GM12878 (cell line): ENCODE results near the gene IZUMO1. TPM values are rescaled to one million over a fixed set of nuclear protein-coding genes. Genes with fewer than 3 reads are reported as not detected.

Experiments used
- JUNB ChIP-seq: IDR thresholded peaks from 2 replicates; pipeline ENCODE4 v1.6.1; 2016; ENCODE audit warnings: antibody characterized with exemption, mild to moderate bottlenecking
- MEF2A ChIP-seq: IDR thresholded peaks from 2 replicates; pipeline ENCODE4 v1.6.1; 2011; ENCODE audit warnings: low read depth, mild to moderate bottlenecking, low read length, moderate library complexity; ENCODE audit not compliant: insufficient read depth
- SIX5 ChIP-seq: IDR thresholded peaks from 2 replicates; pipeline ENCODE4 v1.6.1; 2011; ENCODE audit warnings: mild to moderate bottlenecking, low read depth, low read length, moderate library complexity; ENCODE audit not compliant: severe bottlenecking
- SMAD1 ChIP-seq: fragments of 450-650 bp; IDR thresholded peaks from 2 replicates; pipeline ENCODE4 v1.6.1; 2018; ENCODE audit warnings: mild to moderate bottlenecking, low read depth; ENCODE audit not compliant: partially characterized antibody
- STAT1 ChIP-seq: fragments of 450-650 bp; conservative IDR thresholded peaks from 2 replicates; pipeline ENCODE4 v1.6.1; 2014; ENCODE audit warnings: antibody characterized with exemption, mild to moderate bottlenecking
- ZZZ3 ChIP-seq: IDR thresholded peaks from 2 replicates; pipeline ENCODE4 v1.6.1; 2011; ENCODE audit warnings: low read depth; ENCODE audit not compliant: control insufficient read depth, insufficient read length
- polyA plus RNA-seq, 11 experiments: library from polyadenylated mRNA; depleted of rRNA in 4 of 11; unstranded in 6 of 11; stranded (reverse) in 5 of 11; fragments of >200 nt; fragmentation: Nextera tagmentation in 4 of 11; fragmentation: Illumina TruSeq in 1 of 11; extraction: Ambion mirVana in 4 of 11; extraction: Trizol in 1 of 11; gene quantifications; 1 replicate in 1 of 11; 2 replicates in 10 of 11; pipeline versions ENCODE4 v1.2.1 to v1.2.3, GENCODE V29; 2011 to 2016; ENCODE audit warnings: inconsistent platforms in 2 of 11, missing spikeins in 2 of 11, low read depth in 1 of 11
- total RNA-seq, 4 experiments: library from RNA; depleted of rRNA in 3 of 4; stranded (reverse); fragments of >200 nt in 3 of 4; fragmentation: Illumina TruSeq in 1 of 4; extraction: Trizol in 1 of 4; gene quantifications; 2 replicates each; pipeline versions ENCODE4 v1.2.1 to v1.2.3, GENCODE V29; 2013 to 2021
- TF ChIP-seq, protein P1 (sequence below), 3 experiments: IDR thresholded peaks in 2 of 3; conservative IDR thresholded peaks in 1 of 3; 2 replicates each; pipeline ENCODE4 v1.5.1; 2011; ENCODE audit warnings: low read depth in 3 of 3, low read length in 3 of 3, mild to moderate bottlenecking in 3 of 3, control low read depth in 2 of 3, moderate library complexity in 2 of 3, inconsistent platforms in 1 of 3, mixed read lengths in 1 of 3; ENCODE audit not compliant: control insufficient read depth in 2 of 3, insufficient read depth in 1 of 3; ENCODE audit errors: extremely low read depth in 1 of 3
- TF ChIP-seq, protein P2 (sequence below): IDR thresholded peaks from 2 replicates; pipeline ENCODE4 v1.6.1; 2012; ENCODE audit warnings: low read depth, low read length, improper control_type of control experiment
- TF ChIP-seq, protein P3 (sequence below): fragments of 450-650 bp; IDR thresholded peaks from 2 replicates; pipeline ENCODE4 v1.6.1; 2018; ENCODE audit warnings: borderline replicate concordance, mild to moderate bottlenecking; ENCODE audit not compliant: partially characterized antibody

IZUMO1 gene
- total and polyA plus RNA-seq, 10 of the 15 experiments (the other 5 are each of a cell fraction or from before 2014, with no cell fraction given) = not detected

DNA sequence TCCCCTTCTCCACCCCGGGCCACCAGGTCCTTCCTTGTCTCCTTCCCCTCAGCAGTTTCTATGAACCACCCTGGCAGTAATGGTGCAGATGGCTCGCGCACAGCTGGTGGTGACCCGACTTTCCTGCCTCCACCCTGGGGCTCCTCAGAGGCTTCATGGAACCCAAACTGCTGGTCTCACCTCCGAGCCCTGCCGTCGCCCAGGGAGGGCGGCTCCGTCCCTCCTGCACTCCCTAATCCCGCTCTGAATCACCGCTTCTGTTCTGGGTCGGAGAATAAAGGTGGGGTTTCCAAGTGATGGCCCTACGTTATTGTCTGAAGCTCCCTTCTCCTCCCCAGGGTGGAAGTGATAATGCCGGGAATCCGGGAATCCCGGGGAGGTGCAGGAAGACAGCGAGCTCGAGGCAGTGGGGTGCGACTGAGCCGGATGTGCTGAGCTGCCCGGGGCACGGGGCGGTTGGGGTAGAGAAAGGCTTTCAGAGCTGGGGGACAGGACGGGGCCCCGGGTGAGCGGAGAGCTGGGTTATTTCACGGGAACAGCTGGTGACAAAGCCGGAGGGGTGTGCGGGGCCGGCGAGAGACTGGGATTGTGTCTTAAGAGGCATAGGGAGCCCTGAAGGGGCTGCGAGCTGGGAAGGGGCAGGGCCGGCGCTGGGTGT is 50.2 kb downstream of the IZUMO1 start (continued):
- no peak for TF ChIP-seq ZZZ3
- TF ChIP-seq MEF2A = no peak
- TF ChIP-seq SMAD1 = no peak
- TF ChIP-seq STAT1 = no peak
- TF ChIP-seq, protein P1, sequence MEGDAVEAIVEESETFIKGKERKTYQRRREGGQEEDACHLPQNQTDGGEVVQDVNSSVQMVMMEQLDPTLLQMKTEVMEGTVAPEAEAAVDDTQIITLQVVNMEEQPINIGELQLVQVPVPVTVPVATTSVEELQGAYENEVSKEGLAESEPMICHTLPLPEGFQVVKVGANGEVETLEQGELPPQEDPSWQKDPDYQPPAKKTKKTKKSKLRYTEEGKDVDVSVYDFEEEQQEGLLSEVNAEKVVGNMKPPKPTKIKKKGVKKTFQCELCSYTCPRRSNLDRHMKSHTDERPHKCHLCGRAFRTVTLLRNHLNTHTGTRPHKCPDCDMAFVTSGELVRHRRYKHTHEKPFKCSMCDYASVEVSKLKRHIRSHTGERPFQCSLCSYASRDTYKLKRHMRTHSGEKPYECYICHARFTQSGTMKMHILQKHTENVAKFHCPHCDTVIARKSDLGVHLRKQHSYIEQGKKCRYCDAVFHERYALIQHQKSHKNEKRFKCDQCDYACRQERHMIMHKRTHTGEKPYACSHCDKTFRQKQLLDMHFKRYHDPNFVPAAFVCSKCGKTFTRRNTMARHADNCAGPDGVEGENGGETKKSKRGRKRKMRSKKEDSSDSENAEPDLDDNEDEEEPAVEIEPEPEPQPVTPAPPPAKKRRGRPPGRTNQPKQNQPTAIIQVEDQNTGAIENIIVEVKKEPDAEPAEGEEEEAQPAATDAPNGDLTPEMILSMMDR (IDR thresholded peaks at IDR 0.05 in 2 of 3, conservative IDR thresholded peaks at IDR 0.05 in 1 of 3; ENCODE audit: control insufficient read depth in 2 of 3, extremely low read depth in 1 of 3, insufficient read depth in 1 of 3, low read depth in 3 of 3, low read length in 3 of 3) = no peak
- TF ChIP-seq SIX5 = no peak
- no peak for TF ChIP-seq JUNB
- TF ChIP-seq, protein P2, sequence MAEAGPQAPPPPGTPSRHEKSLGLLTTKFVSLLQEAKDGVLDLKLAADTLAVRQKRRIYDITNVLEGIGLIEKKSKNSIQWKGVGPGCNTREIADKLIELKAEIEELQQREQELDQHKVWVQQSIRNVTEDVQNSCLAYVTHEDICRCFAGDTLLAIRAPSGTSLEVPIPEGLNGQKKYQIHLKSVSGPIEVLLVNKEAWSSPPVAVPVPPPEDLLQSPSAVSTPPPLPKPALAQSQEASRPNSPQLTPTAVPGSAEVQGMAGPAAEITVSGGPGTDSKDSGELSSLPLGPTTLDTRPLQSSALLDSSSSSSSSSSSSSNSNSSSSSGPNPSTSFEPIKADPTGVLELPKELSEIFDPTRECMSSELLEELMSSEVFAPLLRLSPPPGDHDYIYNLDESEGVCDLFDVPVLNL = no peak
- TF ChIP-seq, protein P3, sequence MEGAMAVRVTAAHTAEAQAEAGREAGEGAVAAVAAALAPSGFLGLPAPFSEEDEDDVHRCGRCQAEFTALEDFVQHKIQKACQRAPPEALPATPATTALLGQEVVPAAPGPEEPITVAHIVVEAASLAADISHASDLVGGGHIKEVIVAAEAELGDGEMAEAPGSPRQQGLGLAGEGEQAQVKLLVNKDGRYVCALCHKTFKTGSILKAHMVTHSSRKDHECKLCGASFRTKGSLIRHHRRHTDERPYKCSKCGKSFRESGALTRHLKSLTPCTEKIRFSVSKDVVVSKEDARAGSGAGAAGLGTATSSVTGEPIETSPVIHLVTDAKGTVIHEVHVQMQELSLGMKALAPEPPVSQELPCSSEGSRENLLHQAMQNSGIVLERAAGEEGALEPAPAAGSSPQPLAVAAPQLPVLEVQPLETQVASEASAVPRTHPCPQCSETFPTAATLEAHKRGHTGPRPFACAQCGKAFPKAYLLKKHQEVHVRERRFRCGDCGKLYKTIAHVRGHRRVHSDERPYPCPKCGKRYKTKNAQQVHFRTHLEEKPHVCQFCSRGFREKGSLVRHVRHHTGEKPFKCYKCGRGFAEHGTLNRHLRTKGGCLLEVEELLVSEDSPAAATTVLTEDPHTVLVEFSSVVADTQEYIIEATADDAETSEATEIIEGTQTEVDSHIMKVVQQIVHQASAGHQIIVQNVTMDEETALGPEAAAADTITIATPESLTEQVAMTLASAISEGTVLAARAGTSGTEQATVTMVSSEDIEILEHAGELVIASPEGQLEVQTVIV = no peak
- TF ChIP-seq, all 136 proteins: peak for 0
